Stimulated activated naive CD8-positive, alpha-beta T cell treated with anti-CD3 and anti-CD28 coated beads, Interleukin-15, Interleukin-2, amounts not matched to agents 100 ng/mL and 50 ng/mL, for 24 hours (primary cell): ENCODE results near the gene CDH6.

ENCODE experiments used
- H3K27ac Mint-ChIP-seq: one replicate; pipeline ENCODE4 v1.8.0; 2021; ENCODE audit warnings: mild to moderate bottlenecking, mixed read lengths
- H3K27me3 Mint-ChIP-seq: one replicate; pipeline ENCODE4 v1.8.0; 2021; ENCODE audit warnings: mixed read lengths
- H3K36me3 Mint-ChIP-seq: one replicate; pipeline ENCODE4 v1.8.0; 2021; ENCODE audit warnings: low read depth, mixed read lengths
- H3K4me1 Mint-ChIP-seq: one replicate; pipeline ENCODE4 v1.8.0; 2021; ENCODE audit warnings: low read depth, mixed read lengths
- H3K4me3 Mint-ChIP-seq: one replicate; pipeline ENCODE4 v1.8.0; 2021; ENCODE audit warnings: mild to moderate bottlenecking, mixed read lengths
- H3K9me3 Mint-ChIP-seq: one replicate; pipeline ENCODE4 v1.8.0; 2021; ENCODE audit warnings: mixed read lengths

CDH6 gene

GRCh38 chr5:31186672-31187267 is 6.7 kb upstream of the CDH6 start:
- no peaks in the 10 kb centered on the region for H3K36me3 Mint-ChIP-seq
- no peak overlapping the region for H3K4me3 Mint-ChIP-seq
- H3K27ac Mint-ChIP-seq: no peak overlapping the region
- no peaks in the 10 kb centered on the region for H3K4me1 Mint-ChIP-seq
- H3K9me3 Mint-ChIP-seq: peaks cover 5% of the 10 kb centered on the region
- H3K27me3 Mint-ChIP-seq: peaks cover 7% of the 10 kb centered on the region

- Mint-ChIP-seq H3K4me1 (no peaks in the 10 kb centered on the region), H3K9me3 (peaks cover 5% of the 10 kb centered on the region), H3K27me3 (peaks cover 15% of the 10 kb centered on the region), H3K36me3 (no peaks in the 10 kb centered on the region), H3K4me3 (no peak overlapping the region), H3K27ac (no peak overlapping the region)
Observed at GRCh38 chr5:31187591-31187990, 5.9 kb upstream of the CDH6 start.

- no peak overlapping the region for H3K27ac Mint-ChIP-seq
- H3K4me1 Mint-ChIP-seq: peaks cover 4% of the 10 kb centered on the region
- no peaks in the 10 kb centered on the region for H3K9me3 Mint-ChIP-seq
- H3K36me3 Mint-ChIP-seq: peaks cover 4% of the 10 kb centered on the region
- peaks cover 55% of the 10 kb centered on the region for H3K27me3 Mint-ChIP-seq
- no peak overlapping the region for H3K4me3 Mint-ChIP-seq
Observed at GRCh38 chr5:31192442-31192841, 1.0 kb upstream of the CDH6 start.

- Mint-ChIP-seq H3K27me3 (peaks cover 61% of the 10 kb centered on the region), H3K4me3 (peak overlapping the region; percentile 44), H3K36me3 (peaks cover 4% of the 10 kb centered on the region), H3K27ac (peak overlapping the region; percentile 31), H3K9me3 (no peaks in the 10 kb centered on the region), H3K4me1 (peaks cover 4% of the 10 kb centered on the region)
Observed at GRCh38 chr5:31193116-31193515, 370 bp upstream of the CDH6 start.

- Mint-ChIP-seq H3K27ac (no peak overlapping the region), H3K27me3 (peaks cover 61% of the 10 kb centered on the region), H3K4me1 (peaks cover 4% of the 10 kb centered on the region), H3K4me3 (no peak overlapping the region), H3K9me3 (no peaks in the 10 kb centered on the region), H3K36me3 (peaks cover 4% of the 10 kb centered on the region)
Observed at GRCh38 chr5:31194468-31194813, 955 bp downstream of the CDH6 start.

GRCh38 chr5:31194892-31195555 is 1.5 kb downstream of the CDH6 start:
- no peaks in the 10 kb centered on the region for H3K9me3 Mint-ChIP-seq
- H3K36me3 Mint-ChIP-seq: peaks cover 4% of the 10 kb centered on the region
- peaks cover 4% of the 10 kb centered on the region for H3K4me1 Mint-ChIP-seq
- peaks cover 61% of the 10 kb centered on the region for H3K27me3 Mint-ChIP-seq
- no peak overlapping the region for H3K27ac Mint-ChIP-seq
- H3K4me3 Mint-ChIP-seq: no peak overlapping the region

- Mint-ChIP-seq H3K4me3 (no peak overlapping the region), H3K27ac (no peak overlapping the region), H3K27me3 (peaks cover 57% of the 10 kb centered on the region), H3K4me1 (peaks cover 4% of the 10 kb centered on the region), H3K36me3 (peaks cover 4% of the 10 kb centered on the region), H3K9me3 (no peaks in the 10 kb centered on the region)
Observed at GRCh38 chr5:31196309-31196708, 2.8 kb downstream of the CDH6 start.

- Mint-ChIP-seq H3K9me3 (no peaks in the 10 kb centered on the region), H3K4me3 (no peak overlapping the region), H3K27ac (no peak overlapping the region), H3K27me3 (peaks cover 50% of the 10 kb centered on the region), H3K4me1 (peaks cover 4% of the 10 kb centered on the region), H3K36me3 (peaks cover 4% of the 10 kb centered on the region)
Observed at GRCh38 chr5:31197183-31197582, 3.7 kb downstream of the CDH6 start.

GRCh38 chr5:31204958-31205357 is 11.5 kb downstream of the CDH6 start:
- H3K36me3 Mint-ChIP-seq: no peaks in the 10 kb centered on the region
- H3K4me1 Mint-ChIP-seq: no peaks in the 10 kb centered on the region
- no peak overlapping the region for H3K27ac Mint-ChIP-seq
- H3K27me3 Mint-ChIP-seq: no peaks in the 10 kb centered on the region
- no peak overlapping the region for H3K4me3 Mint-ChIP-seq
- no peaks in the 10 kb centered on the region for H3K9me3 Mint-ChIP-seq

- H3K27ac Mint-ChIP-seq: no peak overlapping the region
- H3K36me3 Mint-ChIP-seq: no peaks in the 10 kb centered on the region
- no peak overlapping the region for H3K4me3 Mint-ChIP-seq
- H3K27me3 Mint-ChIP-seq: no peaks in the 10 kb centered on the region
- H3K4me1 Mint-ChIP-seq: no peaks in the 10 kb centered on the region
- H3K9me3 Mint-ChIP-seq: no peaks in the 10 kb centered on the region
Observed at GRCh38 chr5:31208043-31208442, 14.6 kb downstream of the CDH6 start.

- H3K36me3 Mint-ChIP-seq: no peaks in the 10 kb centered on the region
Observed at GRCh38 chr5:31209334-31209733, 15.8 kb downstream of the CDH6 start.

GRCh38 chr5:31211098-31211497 is 17.6 kb downstream of the CDH6 start:
- no peak overlapping the region for H3K4me3 Mint-ChIP-seq
- H3K27me3 Mint-ChIP-seq: no peaks in the 10 kb centered on the region
- H3K4me1 Mint-ChIP-seq: no peaks in the 10 kb centered on the region
- no peaks in the 10 kb centered on the region for H3K36me3 Mint-ChIP-seq
- no peaks in the 10 kb centered on the region for H3K9me3 Mint-ChIP-seq
- no peak overlapping the region for H3K27ac Mint-ChIP-seq

More at GRCh38 chr5:31209334-31209733, 15.8 kb downstream of the CDH6 start:
- Mint-ChIP-seq H3K27me3 (no peaks in the 10 kb centered on the region), H3K27ac (no peak overlapping the region), H3K4me3 (no peak overlapping the region), H3K4me1 (no peaks in the 10 kb centered on the region), H3K9me3 (no peaks in the 10 kb centered on the region)

- Mint-ChIP-seq H3K27ac (no peak overlapping the region), H3K9me3 (no peaks in the 10 kb centered on the region), H3K4me3 (no peak overlapping the region), H3K4me1 (no peaks in the 10 kb centered on the region), H3K36me3 (no peaks in the 10 kb centered on the region), H3K27me3 (no peaks in the 10 kb centered on the region)
Observed at GRCh38 chr5:31213257-31213656, 19.8 kb downstream of the CDH6 start.

- Mint-ChIP-seq H3K27me3 (no peaks in the 10 kb centered on the region), H3K36me3 (no peaks in the 10 kb centered on the region), H3K4me3 (no peak overlapping the region), H3K4me1 (no peaks in the 10 kb centered on the region), H3K27ac (no peak overlapping the region), H3K9me3 (no peaks in the 10 kb centered on the region)
Observed at GRCh38 chr5:31213705-31214121, 20.2 kb downstream of the CDH6 start.

- H3K36me3 Mint-ChIP-seq: no peaks in the 10 kb centered on the region
- no peak overlapping the region for H3K27ac Mint-ChIP-seq
- no peak overlapping the region for H3K4me3 Mint-ChIP-seq
- no peaks in the 10 kb centered on the region for H3K4me1 Mint-ChIP-seq
- no peaks in the 10 kb centered on the region for H3K27me3 Mint-ChIP-seq
- H3K9me3 Mint-ChIP-seq: no peaks in the 10 kb centered on the region
Observed at GRCh38 chr5:31214229-31214628, 20.7 kb downstream of the CDH6 start.

GRCh38 chr5:31215236-31215635 is 21.8 kb downstream of the CDH6 start:
- Mint-ChIP-seq H3K27me3 (no peaks in the 10 kb centered on the region), H3K9me3 (no peaks in the 10 kb centered on the region), H3K4me3 (no peak overlapping the region), H3K4me1 (no peaks in the 10 kb centered on the region), H3K36me3 (no peaks in the 10 kb centered on the region), H3K27ac (no peak overlapping the region)
